ENCODE data around the gene ATG2B.

DNA sequence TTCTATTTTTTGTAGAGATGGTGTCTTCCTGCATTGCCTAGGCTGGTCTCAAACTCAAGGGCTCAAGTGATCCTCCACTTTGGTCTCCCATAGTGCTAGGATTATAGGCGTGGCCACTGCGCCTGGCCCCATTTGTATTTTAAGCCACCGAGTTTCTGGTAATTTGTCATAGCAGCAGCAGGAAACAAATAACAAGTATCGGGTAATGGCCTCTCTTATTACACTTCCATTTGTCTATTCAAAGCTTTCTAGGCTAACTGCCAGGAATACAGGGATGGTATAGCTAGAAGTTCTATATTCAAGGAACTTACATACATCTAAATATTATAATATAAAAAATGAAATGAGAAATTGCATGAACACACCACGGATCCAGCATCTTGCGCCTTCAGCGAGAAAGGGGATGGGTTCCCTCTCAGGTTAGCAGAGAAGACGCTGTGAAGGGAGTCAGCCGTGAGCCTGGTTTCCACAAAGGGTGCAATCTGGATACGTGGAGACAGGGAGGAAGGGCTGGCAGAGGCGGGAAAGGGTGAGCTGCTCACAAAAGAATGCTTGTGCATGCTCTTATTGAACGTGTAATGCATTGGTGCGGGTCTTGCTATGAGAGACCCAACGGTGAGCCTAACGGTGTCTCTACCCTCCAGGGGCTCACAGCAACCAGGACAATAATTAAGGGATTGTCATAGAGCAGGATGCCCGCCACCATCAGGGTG lies 97.6 kb downstream of the ATG2B start:
- TF ChIP-seq CTCF (IDR thresholded peaks at IDR 0.05; ENCODE audit: low read length) (no peak), EZH2 (IDR thresholded peaks at IDR 0.05; ENCODE audit: borderline replicate concordance, low read length) (no peak)

Data from OCI-LY1 (cell line).